Loucy (cell line): Measurements from ENCODE around the gene RANBP17.

Source experiments
- H2AFZ ChIP-seq: fragments of 200-600 bp; sonication (generic); 2 replicates; pipeline ENCODE4 v1.6.0; 2016; ENCODE audit warnings: antibody characterized with exemption, mild to moderate bottlenecking, low read length, moderate library complexity
- H3F3A ChIP-seq: fragments of 200-600 bp; 2 replicates; pipeline ENCODE4 v1.6.0; 2016; ENCODE audit warnings: antibody characterized with exemption, low read depth, mild to moderate bottlenecking
- H3K27me3 ChIP-seq: fragments of 200-600 bp; sonication (generic); 2 replicates; pipeline ENCODE4 v1.6.1; 2014; ENCODE audit warnings: low read length, mild to moderate bottlenecking; ENCODE audit not compliant: insufficient read depth, poor library complexity, severe bottlenecking
- H3K36me3 ChIP-seq: fragments of 200-600 bp; sonication (generic); 2 replicates; pipeline ENCODE4 v1.6.1; 2016; ENCODE audit warnings: low read length; ENCODE audit not compliant: insufficient read depth
- H3K4me1 ChIP-seq: fragments of 200-600 bp; sonication (generic); 2 replicates; pipeline ENCODE4 v1.5.1; 2014; ENCODE audit warnings: low read length, mild to moderate bottlenecking; ENCODE audit not compliant: insufficient read depth, poor library complexity, severe bottlenecking
- H3K4me2 ChIP-seq: fragments of 200-600 bp; sonication (generic); 2 replicates; pipeline ENCODE4 v1.6.0; 2014; ENCODE audit warnings: antibody characterized with exemption, low read length, low read depth, mild to moderate bottlenecking; ENCODE audit not compliant: poor library complexity, severe bottlenecking
- H3K4me3 ChIP-seq: fragments of 200-600 bp; sonication (generic); 2 replicates; pipeline ENCODE4 v1.5.1; 2014; ENCODE audit warnings: low read length, mild to moderate bottlenecking, mixed read lengths; ENCODE audit not compliant: poor library complexity, severe bottlenecking
- H3K79me2 ChIP-seq: fragments of 200-600 bp; sonication (generic); 2 replicates; pipeline ENCODE4 v1.6.1; 2014; ENCODE audit warnings: low read length; ENCODE audit not compliant: insufficient read depth
- H3K9ac ChIP-seq: fragments of 200-600 bp; sonication (generic); 2 replicates; pipeline ENCODE4 v1.6.0; 2014; ENCODE audit warnings: mild to moderate bottlenecking, low read depth, low read length, moderate library complexity; ENCODE audit not compliant: poor library complexity, severe bottlenecking
- H3K9me2 ChIP-seq: fragments of 200-600 bp; sonication (generic); replicated peaks from 2 replicates; pipeline ENCODE4 v1.6.1; 2016; ENCODE audit warnings: low read depth, low read length, mixed read lengths
- H3K9me3 ChIP-seq: fragments of 200-600 bp; sonication (generic); 2 replicates; pipeline ENCODE4 v1.6.1; 2014; ENCODE audit warnings: mild to moderate bottlenecking, antibody characterized with exemption, low read length, low read depth; ENCODE audit not compliant: insufficient read depth
- H4K20me1 ChIP-seq: fragments of 200-600 bp; sonication (generic); 2 replicates; pipeline ENCODE4 v1.6.0; 2014; ENCODE audit warnings: antibody characterized with exemption, low read length, mild to moderate bottlenecking; ENCODE audit not compliant: insufficient read depth, poor library complexity, severe bottlenecking
- CTCF ChIP-seq: fragments of 200-600 bp; sonication (generic); conservative IDR thresholded peaks from 2 replicates; pipeline ENCODE4 v1.5.1; 2014; ENCODE audit warnings: mild to moderate bottlenecking, antibody characterized with exemption, low read length
- EZH2phosphoT487 ChIP-seq: fragments of 200-600 bp; IDR thresholded peaks from 2 replicates; pipeline ENCODE4 v1.6.1; 2018; ENCODE audit warnings: antibody characterized with exemption, mild to moderate bottlenecking, moderate library complexity, borderline replicate concordance

RANBP17 gene

GRCh38 chr5:171299228-171299627 lies 437.4 kb downstream of the RANBP17 start:
- TF ChIP-seq CTCF (no peak), EZH2phosphoT487 (no peak)
- Histone ChIP-seq H3K9me3 (no peaks in the 10 kb centered on the region), H3F3A (no peaks in the 10 kb centered on the region), H3K9me2 (no peaks in the 10 kb centered on the region), H2AFZ (no peak overlapping the region), H3K4me3 (no peak overlapping the region), H3K4me1 (peaks cover 17% of the 10 kb centered on the region), H3K4me2 (no peak overlapping the region), H3K27me3 (no peaks in the 10 kb centered on the region), H3K9ac (no peak overlapping the region), H4K20me1 (no peaks in the 10 kb centered on the region), H3K79me2 (no peaks in the 10 kb centered on the region), H3K36me3 (no peaks in the 10 kb centered on the region)

GRCh38 chr5:171299851-171300250 lies 438.0 kb downstream of the RANBP17 start:
- no peaks in the 10 kb centered on the region for H3K36me3 ChIP-seq
- H3K4me1 ChIP-seq, result peaks cover 13% of the 10 kb centered on the region
- no peaks in the 10 kb centered on the region for H3K9me3 ChIP-seq
- no peaks in the 10 kb centered on the region for H3F3A ChIP-seq
- H3K79me2 ChIP-seq, result no peaks in the 10 kb centered on the region
- H2AFZ ChIP-seq, result no peak overlapping the region
- H3K4me3 ChIP-seq, result no peak overlapping the region
- H3K9ac ChIP-seq, result no peak overlapping the region
- H3K4me2 ChIP-seq, result no peak overlapping the region
- no peaks in the 10 kb centered on the region for H4K20me1 ChIP-seq
- no peak for TF ChIP-seq EZH2phosphoT487
- no peak for TF ChIP-seq CTCF
- no peaks in the 10 kb centered on the region for H3K9me2 ChIP-seq
- no peaks in the 10 kb centered on the region for H3K27me3 ChIP-seq

- Histone ChIP-seq H3K79me2 (no peaks in the 10 kb centered on the region), H3K36me3 (no peaks in the 10 kb centered on the region), H3K4me3 (no peak overlapping the region), H3K9me2 (no peaks in the 10 kb centered on the region), H3K4me1 (peaks cover 15% of the 10 kb centered on the region), H3K4me2 (no peak overlapping the region), H3F3A (no peaks in the 10 kb centered on the region), H4K20me1 (no peaks in the 10 kb centered on the region), H2AFZ (no peak overlapping the region), H3K9me3 (no peaks in the 10 kb centered on the region), H3K9ac (no peak overlapping the region), H3K27me3 (no peaks in the 10 kb centered on the region)
- TF ChIP-seq CTCF (no peak), EZH2phosphoT487 (no peak)
Measured at GRCh38 chr5:171300358-171300757, 438.5 kb downstream of the RANBP17 start.
